ENCODE results near the gene SLC2A1. TPM values are rescaled to one million over a fixed set of nuclear protein-coding genes. Genes with fewer than 3 reads are reported as not detected.

The SLC2A1 gene
- total and polyA plus RNA-seq, 2 of the 13 experiments (the other 11 are each of a cell fraction or from before 2014, with no cell fraction given): 125 to 423 TPM

DNA sequence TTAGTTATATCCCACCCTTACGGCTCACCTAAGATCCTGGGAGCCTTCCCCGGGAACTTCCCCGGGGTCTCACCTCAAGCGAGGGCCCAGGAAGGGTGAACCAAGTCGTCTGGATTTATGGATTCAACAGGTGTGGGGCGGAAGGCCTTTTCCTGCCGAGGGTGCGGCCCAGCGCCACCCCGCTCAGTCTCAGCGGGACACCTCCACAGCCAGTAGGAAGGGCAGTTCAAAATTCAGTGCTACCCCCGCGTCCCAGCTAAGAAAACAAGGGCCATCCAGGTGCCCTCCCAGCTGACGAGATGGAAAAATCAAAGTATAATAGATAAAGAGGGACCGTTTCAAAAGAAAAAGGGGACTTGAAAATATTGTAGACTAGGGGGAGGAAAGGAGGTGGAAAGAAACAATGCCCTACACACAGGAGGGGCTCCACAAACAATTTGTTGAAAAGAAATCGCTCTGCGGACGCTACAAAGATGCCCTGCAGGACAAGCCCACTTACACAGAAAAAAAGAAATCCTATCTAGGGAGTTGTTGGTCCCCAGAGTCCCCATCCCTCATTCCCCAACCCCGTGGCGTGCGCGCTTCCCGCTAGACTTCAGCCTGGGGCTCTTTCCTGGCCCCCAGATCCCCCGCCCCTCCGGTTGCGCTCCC, 1.3 kb downstream of the SLC2A1 start (continued):
- TF ChIP-seq SNAPC2 (CRISPR knock-in tag; IDR thresholded peaks at IDR 0.05): no peak
- TF ChIP-seq ZNF768 (CRISPR knock-in tag; IDR thresholded peaks at IDR 0.05): 0 out of 2 replicates have a peak, but pooled peaks have one; percentile 6
- peak; percentile 66; the same call in 1 of the 2 replicates for TF ChIP-seq AKAP8 (CRISPR knock-in tag; IDR thresholded peaks at IDR 0.05)
- no peak for TF ChIP-seq PAWR (CRISPR knock-in tag; IDR thresholded peaks at IDR 0.05; ENCODE audit: borderline replicate concordance)
- peak; percentile 4; the same call in 1 of the 2 replicates for TF ChIP-seq KDM2A (CRISPR knock-in tag; IDR thresholded peaks at IDR 0.05; ENCODE audit: borderline replicate concordance, low read depth)
- TF ChIP-seq, protein P1, sequence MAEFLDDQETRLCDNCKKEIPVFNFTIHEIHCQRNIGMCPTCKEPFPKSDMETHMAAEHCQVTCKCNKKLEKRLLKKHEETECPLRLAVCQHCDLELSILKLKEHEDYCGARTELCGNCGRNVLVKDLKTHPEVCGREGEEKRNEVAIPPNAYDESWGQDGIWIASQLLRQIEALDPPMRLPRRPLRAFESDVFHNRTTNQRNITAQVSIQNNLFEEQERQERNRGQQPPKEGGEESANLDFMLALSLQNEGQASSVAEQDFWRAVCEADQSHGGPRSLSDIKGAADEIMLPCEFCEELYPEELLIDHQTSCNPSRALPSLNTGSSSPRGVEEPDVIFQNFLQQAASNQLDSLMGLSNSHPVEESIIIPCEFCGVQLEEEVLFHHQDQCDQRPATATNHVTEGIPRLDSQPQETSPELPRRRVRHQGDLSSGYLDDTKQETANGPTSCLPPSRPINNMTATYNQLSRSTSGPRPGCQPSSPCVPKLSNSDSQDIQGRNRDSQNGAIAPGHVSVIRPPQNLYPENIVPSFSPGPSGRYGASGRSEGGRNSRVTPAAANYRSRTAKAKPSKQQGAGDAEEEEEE (CRISPR knock-in tag; IDR thresholded peaks at IDR 0.05; ENCODE audit: borderline replicate concordance): peak; percentile 68; the same call in 1 of the 2 replicates

DNA sequence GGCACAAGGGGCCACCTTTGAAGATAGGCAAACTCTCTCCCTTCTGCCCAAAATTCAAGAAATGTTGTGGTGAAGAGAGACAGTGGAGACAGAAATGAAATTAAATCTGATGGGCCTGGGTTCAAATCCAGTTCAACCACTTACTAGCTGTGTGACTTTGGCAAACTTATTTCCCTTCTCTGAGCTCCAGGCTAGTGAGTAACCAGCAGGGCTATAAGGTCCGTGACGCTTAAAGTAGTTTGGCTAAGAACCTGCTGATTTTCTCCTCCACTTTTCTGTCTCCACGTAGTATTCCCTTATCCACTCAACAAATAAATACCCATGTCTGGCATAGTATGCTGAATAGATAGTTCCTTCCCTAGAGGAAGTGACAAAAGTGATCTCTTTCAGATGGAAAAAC, 1.9 kb downstream of the SLC2A1 start:
- intact Hi-C loops (cut with micrococcal nuclease; ENCODE audit: unreplicated experiment): loop anchor here (5.0 to 10.0 kb wide), 2 partner anchors 34 to 48 kb away; no protein-coding TSS in a partner anchor
- WGBS (ENCODE audit: low lambda C conversion rate): 4% methylated on average over 3 of the region's 3 CpGs
- no peaks in the 10 kb centered on the region for H3K9me3 ChIP-seq (ENCODE audit: low read length)

More for the DNA sequence above, 1.9 kb downstream of the SLC2A1 start:
- no TSS peak for BruUV-seq (replicated peaks)
- Histone ChIP-seq H3K36me3 (replicated peaks in 1 of 2; ENCODE audit: control insufficient read depth in 1 of 2, insufficient read depth in 2 of 2, low read length in 2 of 2) (peaks cover 36 to 48% of the 10 kb centered on the region in 2 experiments), H3K4me3 (replicated peaks in 1 of 3; ENCODE audit: insufficient read depth in 1 of 3, low read depth in 2 of 3, low read length in 3 of 3) (peak overlapping the region; percentile 93 to 97 (median 97)), H3K27me3 (ENCODE audit: control insufficient read depth in 1 of 2, insufficient read depth in 2 of 2, low read length in 2 of 2) (no peaks in the 10 kb centered on the region; a peak in 1 of 5 replicates), H3K27ac (ENCODE audit: extremely low read length, insufficient read depth, low read length) (peak overlapping the region; percentile 80), H3K9ac (ENCODE audit: insufficient read depth, low read depth, low read length) (peak overlapping the region; percentile 88), H3K4me1 (ENCODE audit: insufficient read depth, low read length) (peaks cover 68% of the 10 kb centered on the region), H4K20me1 (ENCODE audit: insufficient read depth, low read length) (peaks cover 61% of the 10 kb centered on the region), H3K79me2 (ENCODE audit: insufficient read depth, low read length) (peaks cover 88% of the 10 kb centered on the region), H3K4me2 (ENCODE audit: low read depth, low read length) (peak overlapping the region; percentile 93), H2AFZ (ENCODE audit: low read length) (no peak overlapping the region)
- TF ChIP-seq GLI4 (CRISPR knock-in tag; IDR thresholded peaks at IDR 0.05; ENCODE audit: borderline replicate concordance): no peak
- no peak for TF ChIP-seq ZBTB7B (CRISPR knock-in tag; IDR thresholded peaks at IDR 0.05)
- peak; percentile 53; the same call in 1 of the 2 replicates for TF ChIP-seq RBFOX2 (IDR thresholded peaks at IDR 0.05; ENCODE audit: low read depth, low read length)
- TF ChIP-seq CAMTA2 (CRISPR knock-in tag; IDR thresholded peaks at IDR 0.05; ENCODE audit: borderline replicate concordance): no peak
- TF ChIP-seq ZSCAN22 (CRISPR knock-in tag; IDR thresholded peaks at IDR 0.05): no peak
- TF ChIP-seq HOXA3 (CRISPR knock-in tag; IDR thresholded peaks at IDR 0.05): no peak
- no peak for TF ChIP-seq FOXO1 (CRISPR knock-in tag; IDR thresholded peaks at IDR 0.05)
- TF ChIP-seq RBAK (CRISPR knock-in tag; IDR thresholded peaks at IDR 0.05): no peak
- TF ChIP-seq POLR2G (IDR thresholded peaks at IDR 0.05; ENCODE audit: low read depth, low read length): 0 out of 2 replicates have a peak, but pooled peaks have one; percentile 11
- peak; percentile 16; the same call in 1 of the 2 replicates for TF ChIP-seq TAF1 (CRISPR knock-in tag; IDR thresholded peaks at IDR 0.05)
- no peak for FAIRE-seq
- no peak for ATAC-seq
- no peak for DNase-seq (ENCODE audit: low spot score)
- ChIA-PET CTCF (ENCODE audit: low intra/inter-chr PET ratio, low total read pairs) (no interaction called here), POLR2A (interaction anchor here (1.1 to 1.8 kb wide), 5 partner anchors 18 to 111 kb away, joined by 3 to 7 read pairs (median 4); partner anchors contain the start of gene ZNF691)
- in situ Hi-C loops (cut with HindIII; ENCODE audit: extremely low pct_ligation_motif_present, low pct_unique_long_range_greater_than_20kb): loop anchor here (5.0 kb wide), 1 partner anchor 116 kb away; no protein-coding TSS in a partner anchor
